ENCODE measurements around the gene MAML1.

GRCh38 chr5:179814090-179814489 lies 81.5 kb downstream of the MAML1 start:
- no peak for TF ChIP-seq CTCF (IDR thresholded peaks at IDR 0.05; ENCODE audit: insufficient read depth, low read depth, low read length)
- TF ChIP-seq EZH2 (IDR thresholded peaks at IDR 0.05; ENCODE audit: insufficient read depth, low read length), result no peak

Data from astrocyte (in vitro differentiated cells and primary cell).